Progenitor cell of endocrine pancreas (in vitro differentiated cells): Measurements from ENCODE around the gene CCDC150. TPM values are rescaled to one million over a fixed set of nuclear protein-coding genes. Genes with fewer than 3 reads are reported as not detected.

Source experiments
- DNase-seq: peaks from one replicate; pipeline ENCODE4 v3.0.0; 2021; ENCODE audit warnings: low spot score; ENCODE audit not compliant: unreplicated experiment
- H3K27ac Mint-ChIP-seq: 2 replicates; pipeline ENCODE4 v1.8.0; 2021; ENCODE audit warnings: mild to moderate bottlenecking, moderate library complexity, mixed read lengths
- H3K27me3 Mint-ChIP-seq: 2 replicates; pipeline ENCODE4 v1.8.0; 2021; ENCODE audit warnings: mixed read lengths
- H3K36me3 Mint-ChIP-seq: 2 replicates; pipeline ENCODE4 v1.8.0; 2022; ENCODE audit warnings: mixed read lengths; ENCODE audit not compliant: insufficient read depth
- H3K4me1 Mint-ChIP-seq: 2 replicates; pipeline ENCODE4 v1.8.0; 2021; ENCODE audit warnings: low read depth, mixed read lengths
- H3K4me3 Mint-ChIP-seq: 2 replicates; pipeline ENCODE4 v1.8.0; 2021; ENCODE audit warnings: low read depth, mild to moderate bottlenecking, moderate library complexity, mixed read lengths
- H3K9me3 Mint-ChIP-seq: 2 replicates; pipeline ENCODE4 v1.8.0; 2021; ENCODE audit warnings: low read depth, mixed read lengths
- total RNA-seq: library from RNA; stranded (reverse); gene quantifications from 2 replicates; pipeline ENCODE4 v1.2.1, GENCODE V29; 2021
- TF ChIP-seq, protein P1 (sequence below): fragments of 200-600 bp; sonication (generic); IDR thresholded peaks from one replicate; pipeline ENCODE4 v1.5.0; 2021; ENCODE audit warnings: antibody characterized with exemption, mild to moderate bottlenecking; ENCODE audit not compliant: unreplicated experiment

CCDC150 gene
- total RNA-seq, 1 donor from 2014 or later = 40.1 TPM

DNA sequence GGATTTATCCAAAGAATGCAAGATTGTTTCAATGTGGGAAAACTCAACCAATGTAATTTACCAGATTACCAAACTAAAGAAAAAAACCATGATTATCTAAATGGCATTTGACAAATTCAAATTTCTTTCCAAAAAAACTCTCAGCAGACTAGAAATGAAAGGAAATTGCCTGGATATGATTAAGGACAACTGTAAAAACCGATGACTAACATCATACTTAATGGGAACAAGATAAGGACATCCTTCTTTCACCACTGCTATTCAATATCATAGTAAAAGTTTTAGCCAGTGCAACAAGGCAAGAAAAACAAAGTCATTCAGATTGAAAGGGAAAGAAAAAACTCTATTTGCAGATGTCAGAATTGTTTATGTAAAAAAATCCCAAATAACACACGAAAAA is 4.4 kb upstream of the CCDC150 start:
- Mint-ChIP-seq H3K4me3 (no peak overlapping the region), H3K27me3 (no peaks in the 10 kb centered on the region), H3K36me3 (peaks cover 3% of the 10 kb centered on the region), H3K27ac (no peak overlapping the region), H3K9me3 (peaks cover 25% of the 10 kb centered on the region), H3K4me1 (peaks cover 4% of the 10 kb centered on the region)
- TF ChIP-seq, protein P1, sequence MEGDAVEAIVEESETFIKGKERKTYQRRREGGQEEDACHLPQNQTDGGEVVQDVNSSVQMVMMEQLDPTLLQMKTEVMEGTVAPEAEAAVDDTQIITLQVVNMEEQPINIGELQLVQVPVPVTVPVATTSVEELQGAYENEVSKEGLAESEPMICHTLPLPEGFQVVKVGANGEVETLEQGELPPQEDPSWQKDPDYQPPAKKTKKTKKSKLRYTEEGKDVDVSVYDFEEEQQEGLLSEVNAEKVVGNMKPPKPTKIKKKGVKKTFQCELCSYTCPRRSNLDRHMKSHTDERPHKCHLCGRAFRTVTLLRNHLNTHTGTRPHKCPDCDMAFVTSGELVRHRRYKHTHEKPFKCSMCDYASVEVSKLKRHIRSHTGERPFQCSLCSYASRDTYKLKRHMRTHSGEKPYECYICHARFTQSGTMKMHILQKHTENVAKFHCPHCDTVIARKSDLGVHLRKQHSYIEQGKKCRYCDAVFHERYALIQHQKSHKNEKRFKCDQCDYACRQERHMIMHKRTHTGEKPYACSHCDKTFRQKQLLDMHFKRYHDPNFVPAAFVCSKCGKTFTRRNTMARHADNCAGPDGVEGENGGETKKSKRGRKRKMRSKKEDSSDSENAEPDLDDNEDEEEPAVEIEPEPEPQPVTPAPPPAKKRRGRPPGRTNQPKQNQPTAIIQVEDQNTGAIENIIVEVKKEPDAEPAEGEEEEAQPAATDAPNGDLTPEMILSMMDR = no peak
- DNase-seq = no peak

DNA sequence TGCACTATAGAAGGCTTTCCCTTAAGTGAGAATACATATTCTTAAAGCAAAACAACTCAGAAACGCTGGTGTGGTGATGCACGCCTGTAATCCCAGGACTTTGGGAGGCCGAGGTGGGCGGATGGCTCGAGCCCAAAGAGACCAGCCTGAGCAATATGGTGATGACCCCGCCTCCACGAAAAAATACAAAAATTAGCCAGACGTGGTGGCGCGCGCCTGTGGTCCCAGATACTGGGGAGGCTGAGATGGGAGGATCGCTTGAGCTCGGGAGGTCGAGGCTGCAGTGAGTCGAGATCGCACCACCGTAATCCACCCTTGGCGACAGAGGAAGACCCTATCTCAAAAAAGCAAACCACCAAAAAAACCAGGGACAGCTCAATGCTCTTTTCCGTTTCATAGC is 750 bp upstream of the CCDC150 start:
- peaks cover 6% of the 10 kb centered on the region for H3K9me3 Mint-ChIP-seq
- TF ChIP-seq, protein P1 = no peak
- H3K27me3 Mint-ChIP-seq = no peaks in the 10 kb centered on the region
- DNase-seq = no peak
- H3K4me1 Mint-ChIP-seq = peaks cover 13% of the 10 kb centered on the region
- H3K36me3 Mint-ChIP-seq = no peaks in the 10 kb centered on the region
- H3K27ac Mint-ChIP-seq = peak overlapping the region; percentile 82
- H3K4me3 Mint-ChIP-seq = peak overlapping the region; percentile 90

DNA sequence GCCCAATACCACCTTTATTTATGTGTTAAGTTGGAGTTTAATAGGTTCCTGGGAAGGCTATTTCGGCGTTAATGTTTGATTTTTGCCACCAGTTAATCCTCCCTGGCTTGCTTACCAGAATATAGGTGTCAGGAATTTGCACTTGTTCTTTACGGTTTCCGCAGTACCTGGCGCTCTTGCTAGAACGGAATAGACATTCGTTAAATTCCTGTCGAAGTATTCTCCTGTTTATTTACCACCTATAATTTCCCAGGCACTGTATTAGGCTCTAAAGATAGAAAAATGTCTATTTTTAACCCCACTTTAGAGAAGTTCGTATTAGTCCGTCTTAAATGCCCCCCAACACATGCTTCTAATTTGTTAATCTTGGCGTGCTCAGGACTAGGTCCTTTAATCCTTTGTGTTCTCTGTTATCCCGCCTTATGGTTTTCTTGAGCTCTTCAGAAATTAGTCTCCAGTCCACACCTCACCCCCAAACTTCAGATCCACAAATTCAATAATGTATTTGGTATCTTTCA is 575 bp downstream of the CCDC150 start:
- Mint-ChIP-seq H3K9me3 (peaks cover 6% of the 10 kb centered on the region), H3K36me3 (no peaks in the 10 kb centered on the region), H3K4me1 (peaks cover 13% of the 10 kb centered on the region), H3K27ac (peak overlapping the region; percentile 98), H3K4me3 (peak overlapping the region; percentile 90), H3K27me3 (no peaks in the 10 kb centered on the region)
- no peak for DNase-seq
- TF ChIP-seq, protein P1 = no peak

DNA sequence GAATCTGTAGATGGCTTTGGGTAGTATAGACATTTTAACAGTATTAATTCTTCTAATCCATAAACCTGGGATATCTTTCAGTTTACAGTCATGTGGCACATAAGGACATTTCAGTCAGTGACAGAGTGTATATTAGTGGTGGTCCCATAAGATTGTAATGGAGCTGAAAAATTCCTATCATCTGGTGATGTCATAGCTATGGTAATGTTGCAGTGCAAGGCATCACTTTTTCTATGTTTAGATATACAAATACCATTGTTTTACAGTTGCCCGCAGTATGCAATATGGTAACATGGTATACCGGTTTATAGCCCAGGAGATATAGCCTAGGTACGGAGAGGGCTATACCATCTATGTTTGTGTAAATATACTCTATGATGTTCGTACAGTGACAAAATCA is 9.7 kb downstream of the CCDC150 start:
- no peak for DNase-seq
- Mint-ChIP-seq H3K36me3 (peaks cover 51% of the 10 kb centered on the region), H3K27ac (no peak overlapping the region), H3K9me3 (peaks cover 45% of the 10 kb centered on the region), H3K27me3 (no peaks in the 10 kb centered on the region), H3K4me3 (no peak overlapping the region), H3K4me1 (no peaks in the 10 kb centered on the region)
- TF ChIP-seq, protein P1 = no peak

DNA sequence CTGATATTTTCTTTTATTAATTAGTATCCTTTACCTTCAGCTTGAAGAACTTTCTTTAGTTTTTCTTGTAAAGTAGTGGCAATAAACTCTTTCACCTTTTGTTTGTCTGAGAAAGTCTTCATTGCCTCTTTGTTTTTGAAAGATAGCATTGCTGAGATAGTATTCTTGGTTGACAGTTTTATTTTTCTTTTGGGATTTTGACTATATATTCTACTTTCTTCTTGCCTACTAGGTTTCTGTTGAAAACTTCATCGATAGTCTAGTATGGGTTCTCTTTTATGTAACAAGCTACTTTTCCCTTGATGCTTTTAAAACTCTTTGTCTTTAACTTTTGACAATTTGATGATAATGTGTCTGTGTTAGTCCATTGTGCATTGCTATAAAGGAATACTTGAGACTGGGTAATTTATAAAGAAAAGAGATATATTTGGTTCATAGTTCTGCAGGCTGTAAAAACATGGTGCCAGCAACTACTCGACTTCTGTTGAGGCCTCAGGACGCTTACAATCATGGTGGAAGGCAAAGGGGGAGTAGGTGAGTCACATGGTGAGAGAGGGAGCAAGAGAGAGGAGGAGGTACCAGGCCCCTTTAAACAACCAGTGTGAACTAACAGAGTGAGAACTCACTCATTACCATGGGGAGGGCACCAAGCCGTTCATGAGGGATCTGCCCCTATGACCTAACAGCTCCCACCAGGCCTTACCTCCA is 12.0 kb downstream of the CCDC150 start:
- TF ChIP-seq, protein P1 = no peak
- Mint-ChIP-seq H3K36me3 (peaks cover 52% of the 10 kb centered on the region), H3K27ac (no peak overlapping the region), H3K27me3 (no peaks in the 10 kb centered on the region), H3K9me3 (peaks cover 48% of the 10 kb centered on the region), H3K4me1 (peaks cover 8% of the 10 kb centered on the region), H3K4me3 (no peak overlapping the region)
- DNase-seq = no peak
